Mesodermal cell (in vitro differentiated cells): ENCODE results near the gene UCHL3.
"Not testable (repeated sequence)": the region's sequence is repeated elsewhere in the genome, so short reads cannot be mapped to it uniquely, and the experiment has no call there.

ENCODE experiments used
- H3K27ac ChIP-seq: 2 replicates; pipeline ENCODE4 v1.7.0; 2013; ENCODE audit warnings: mild to moderate bottlenecking, low read depth, low read length, moderate library complexity; ENCODE audit not compliant: severe bottlenecking
- H3K36me3 ChIP-seq: 2 replicates; pipeline ENCODE4 v1.7.1; 2013; ENCODE audit warnings: mild to moderate bottlenecking, low read length, moderate library complexity; ENCODE audit not compliant: control insufficient read depth, insufficient read depth
- H3K4me1 ChIP-seq: one replicate; pipeline ENCODE4 v1.7.1; 2013; ENCODE audit warnings: mild to moderate bottlenecking, low read length; ENCODE audit not compliant: insufficient read depth, control insufficient read depth, poor library complexity, severe bottlenecking
- H3K4me3 ChIP-seq: 2 replicates; pipeline ENCODE4 v1.7.0; 2013; ENCODE audit warnings: low read length, control low read depth, mild to moderate bottlenecking; ENCODE audit not compliant: insufficient read depth, poor library complexity, severe bottlenecking; ENCODE audit errors: extremely low read depth
- H3K9me3 ChIP-seq: 2 replicates; pipeline ENCODE4 v1.7.1; 2013; ENCODE audit warnings: mild to moderate bottlenecking, low read length, moderate library complexity; ENCODE audit not compliant: control insufficient read depth
- WGBS, 2 experiments: methylation state at CpG; one replicate each; pipeline ENCODE4 v1.1.5; 2013; ENCODE audit warnings: missing lambda C conversion rate in 2 of 2; ENCODE audit not compliant: insufficient coverage in 2 of 2; 5-methylcytosine and 5-hydroxymethylcytosine counted together

The UCHL3 gene

DNA sequence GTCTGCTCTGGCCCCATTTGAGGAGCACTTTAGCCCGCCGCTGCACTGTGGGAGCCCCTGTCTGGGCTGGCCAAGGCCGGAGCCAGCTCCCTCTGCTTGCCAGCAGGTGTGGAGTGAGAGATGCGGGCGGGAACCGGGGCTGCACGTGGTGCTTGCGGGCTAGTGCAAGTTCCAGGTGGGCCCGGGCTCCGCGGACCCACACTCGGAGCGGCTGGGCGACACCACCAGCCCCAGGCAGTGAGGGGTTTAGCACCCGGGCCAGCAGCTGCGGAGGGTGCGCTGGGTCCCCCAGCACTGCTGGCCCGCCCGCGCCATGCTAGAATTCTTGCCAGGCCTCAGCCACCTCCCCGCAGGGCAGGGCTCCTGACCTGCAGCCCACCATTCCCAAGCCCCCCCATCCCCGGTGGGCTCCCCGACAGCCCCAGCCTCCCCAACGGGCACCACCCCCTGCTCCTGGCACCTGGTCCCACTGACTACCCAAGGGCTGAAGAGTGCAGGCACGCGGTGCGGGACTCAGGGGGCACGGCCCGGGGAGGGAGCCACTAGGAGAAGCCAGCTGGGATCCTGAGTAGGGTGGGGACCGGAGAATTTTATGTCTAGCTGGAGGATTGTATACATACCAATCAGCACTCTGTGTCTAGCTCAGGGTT lies 31.0 kb upstream of the UCHL3 start:
- WGBS, 2 experiments: 96 to 97% methylated on average over 20 to 21 of the region's 30 CpGs
- no peaks in the 10 kb centered on the region for H3K36me3 ChIP-seq
- no peak overlapping the region for H3K4me3 ChIP-seq
- H3K9me3 ChIP-seq: peaks cover 3% of the 10 kb centered on the region
- H3K27ac ChIP-seq: no peak overlapping the region
- H3K4me1 ChIP-seq: no peaks in the 10 kb centered on the region

- 93% methylated on average over 2 of the region's 3 CpGs for WGBS, 2 experiments
- H3K36me3 ChIP-seq: peaks cover 6% of the 10 kb centered on the region
- peaks cover 3% of the 10 kb centered on the region for H3K9me3 ChIP-seq
- no peaks in the 10 kb centered on the region for H3K4me1 ChIP-seq
- H3K4me3 ChIP-seq: no peak overlapping the region
- H3K27ac ChIP-seq: no peak overlapping the region
Measured at GRCh38 chr13:75521956-75522355, 27.6 kb upstream of the UCHL3 start.

GRCh38 chr13:75530549-75530961 lies 19.0 kb upstream of the UCHL3 start:
- Histone ChIP-seq H3K4me3 (no peak overlapping the region), H3K27ac (no peak overlapping the region), H3K36me3 (peaks cover 52% of the 10 kb centered on the region), H3K9me3 (no peaks in the 10 kb centered on the region), H3K4me1 (no peaks in the 10 kb centered on the region)

DNA sequence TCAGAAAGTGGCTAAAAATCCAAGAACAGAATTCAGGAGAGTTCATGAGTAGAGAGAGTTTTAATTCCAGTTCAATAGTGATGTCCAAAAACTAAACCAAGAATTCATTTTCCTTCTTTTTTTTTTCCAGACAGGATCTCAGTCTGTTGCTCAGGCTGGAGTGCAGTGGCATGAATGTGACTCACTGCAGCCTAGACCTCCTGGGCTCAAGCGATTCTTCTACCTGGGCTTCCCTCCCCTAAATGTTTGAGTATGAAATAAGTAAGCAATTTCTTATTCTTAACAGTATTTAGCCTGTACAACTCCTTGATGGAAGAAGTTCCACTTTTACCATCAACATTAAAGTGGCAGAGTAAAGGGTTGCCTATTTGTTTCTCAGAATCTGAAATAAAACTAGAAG lies 15.7 kb upstream of the UCHL3 start:
- Histone ChIP-seq H3K9me3 (peaks cover 2% of the 10 kb centered on the region), H3K36me3 (peaks cover 47% of the 10 kb centered on the region), H3K4me3 (no peak overlapping the region), H3K27ac (no peak overlapping the region), H3K4me1 (peaks cover 7% of the 10 kb centered on the region)
- WGBS, 2 experiments: no CpG with 5 or more reads among the region's 1 CpG

- peaks cover 7% of the 10 kb centered on the region for H3K4me1 ChIP-seq
- WGBS, 2 experiments: 1 to 3% methylated on average over 30 to 42 of the region's 51 CpGs
- peaks cover 34% of the 10 kb centered on the region for H3K36me3 ChIP-seq
- H3K27ac ChIP-seq: peak within 1 kb of the TSS; percentile 88
- H3K4me3 ChIP-seq: peak within 1 kb of the TSS; percentile 78
- peaks cover 4% of the 10 kb centered on the region for H3K9me3 ChIP-seq
Measured at GRCh38 chr13:75537401-75538365, 11.9 kb upstream of the UCHL3 start, which contains the start of gene COMMD6. COMMD6 (minus strand) TSS chr13:75537841; CDS start chr13:75537805, 36 bp downstream.

DNA sequence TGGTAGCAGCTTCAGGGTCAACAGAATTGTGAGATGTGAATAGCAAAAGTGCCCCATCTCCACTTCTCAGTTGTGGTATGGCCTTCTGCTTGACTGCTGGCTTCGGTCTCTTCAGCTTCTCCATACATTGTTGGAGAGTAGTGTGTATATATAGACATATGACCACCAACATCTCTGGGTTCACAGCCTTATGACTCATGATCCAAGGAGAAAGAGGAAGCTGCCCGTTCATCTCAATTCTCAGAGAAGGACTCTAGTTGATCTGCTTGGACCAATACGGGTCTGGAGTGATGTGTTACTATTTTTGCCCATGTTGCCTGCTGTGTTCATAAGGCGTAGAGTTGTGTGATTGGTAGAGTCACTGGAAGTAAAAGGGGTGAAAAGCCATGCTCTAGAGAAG lies 8.3 kb upstream of the UCHL3 start:
- Histone ChIP-seq H3K4me1 (peaks cover 4% of the 10 kb centered on the region), H3K4me3 (no peak overlapping the region), H3K36me3 (peaks cover 2% of the 10 kb centered on the region), H3K27ac (no peak overlapping the region), H3K9me3 (peaks cover 4% of the 10 kb centered on the region)
- 100% methylated on average over 2 to 3 of the region's 4 CpGs for WGBS, 2 experiments

- H3K27ac ChIP-seq: no peak overlapping the region
- no peaks in the 10 kb centered on the region for H3K36me3 ChIP-seq
- H3K4me1 ChIP-seq: no peaks in the 10 kb centered on the region
- H3K4me3 ChIP-seq: no peak overlapping the region
- WGBS, 2 experiments: no CpG with 5 or more reads among the region's 1 CpG
- H3K9me3 ChIP-seq: peaks cover 4% of the 10 kb centered on the region
Measured at GRCh38 chr13:75541961-75542360, 7.6 kb upstream of the UCHL3 start.

- no peaks in the 10 kb centered on the region for H3K4me1 ChIP-seq
- H3K36me3 ChIP-seq: no peaks in the 10 kb centered on the region
- H3K9me3 ChIP-seq: no peaks in the 10 kb centered on the region
- WGBS, 2 experiments: 97 to 100% methylated on average over 3 to 5 of the region's 10 CpGs
- H3K4me3 ChIP-seq: no peak overlapping the region
- no peak overlapping the region for H3K27ac ChIP-seq
Measured at GRCh38 chr13:75544681-75545330, 4.8 kb upstream of the UCHL3 start.

DNA sequence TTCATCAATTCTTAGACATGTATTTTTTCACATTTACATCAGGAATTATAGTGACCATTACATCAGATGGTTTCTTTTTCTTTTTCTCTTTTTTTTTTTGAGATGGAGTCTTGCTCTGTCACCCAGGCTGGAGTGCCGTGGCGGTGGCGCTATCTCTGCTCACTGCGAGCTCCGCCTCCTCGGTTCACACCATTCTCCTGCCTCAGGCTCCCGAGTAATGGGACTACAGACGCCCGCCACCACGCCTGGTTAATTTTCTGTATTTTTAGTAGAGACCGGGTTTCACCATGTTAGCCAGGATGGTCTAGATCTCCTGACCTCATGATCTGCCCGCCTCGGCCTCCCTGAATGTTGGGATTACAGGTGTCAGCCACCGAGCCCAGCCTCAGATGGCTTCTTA lies 4.2 kb upstream of the UCHL3 start:
- not testable (repeated sequence) for H3K9me3 ChIP-seq, H3K27ac ChIP-seq, H3K4me3 ChIP-seq, H3K36me3 ChIP-seq, H3K4me1 ChIP-seq
- 88 to 98% methylated on average over 9 to 12 of the region's 14 CpGs for WGBS, 2 experiments

DNA sequence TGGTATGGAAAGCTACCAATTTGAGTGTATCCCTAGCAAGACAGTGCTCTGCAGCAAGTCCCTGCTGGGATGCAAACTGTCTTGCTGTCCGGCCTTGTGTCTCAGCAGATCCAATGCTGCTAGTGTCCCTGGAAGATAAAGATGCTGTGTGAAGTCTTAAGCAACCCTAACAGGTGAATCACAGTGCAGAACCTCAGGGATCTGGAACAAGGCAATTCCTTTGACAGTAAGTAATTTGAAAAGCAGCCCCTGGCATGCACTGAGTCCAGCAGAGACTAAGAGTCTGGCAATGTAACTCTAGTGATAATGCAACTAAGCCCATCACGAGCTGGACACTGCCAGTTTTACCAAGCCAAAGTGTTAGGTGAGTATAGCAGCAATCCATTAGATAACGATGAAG lies 1.7 kb upstream of the UCHL3 start:
- Histone ChIP-seq H3K4me3 (no peak overlapping the region), H3K36me3 (no peaks in the 10 kb centered on the region), H3K27ac (no peak overlapping the region), H3K9me3 (no peaks in the 10 kb centered on the region), H3K4me1 (no peaks in the 10 kb centered on the region)
- WGBS, 2 experiments: 97 to 100% methylated on average over 3 of the region's 3 CpGs
